ENCODE measurements around the gene WDR11. TPM values are rescaled to one million over a fixed set of nuclear protein-coding genes. Genes with fewer than 3 reads are reported as not detected.

The WDR11 gene
- total RNA-seq, 6 experiments from 2014 or later, result 20.1 to 36.7 (median 26.0) TPM

- H3K4me3 ChIP-seq, result no peak overlapping the region
- DNase-seq (no peak), ATAC-seq (no peak)
- H3K4me1 ChIP-seq, result peaks cover 0 to 16% (median 4%) of the 10 kb centered on the region in 4 donors
- intact Hi-C loops (cut with DNase I), result no loop called here
- no peak overlapping the region for H3K27ac ChIP-seq
- H3K9me3 ChIP-seq, result no peaks in the 10 kb centered on the region
- no peaks in the 10 kb centered on the region for H3K27me3 ChIP-seq
- peaks cover 0 to 2% (median 0%) of the 10 kb centered on the region in 4 donors for H3K36me3 ChIP-seq
- WGBS (ENCODE audit: insufficient coverage, low coverage, low lambda C conversion rate, missing lambda C conversion rate), result 85% methylated on average over 2 of the region's 2 CpGs
- TF ChIP-seq POLR2A (IDR thresholded peaks at IDR 0.05), result no peak
- TF ChIP-seq CTCF (IDR thresholded peaks at IDR 0.05), result no peak
Observed at GRCh38 chr10:120854388-120854787, 3.2 kb downstream of the WDR11 start.

GRCh38 chr10:120861178-120861855 is 10.2 kb downstream of the WDR11 start:
- peaks cover 3 to 52% (median 10%) of the 10 kb centered on the region in 4 donors for H3K36me3 ChIP-seq
- WGBS (ENCODE audit: insufficient coverage, low coverage, low lambda C conversion rate, missing lambda C conversion rate), result 65% methylated on average over 2 of the region's 2 CpGs
- H3K4me3 ChIP-seq, result no peak overlapping the region
- H3K27ac ChIP-seq, result no peak overlapping the region
- no peaks in the 10 kb centered on the region for H3K4me1 ChIP-seq
- no peaks in the 10 kb centered on the region for H3K27me3 ChIP-seq
- no peaks in the 10 kb centered on the region for H3K9me3 ChIP-seq
- DNase-seq (no peak), ATAC-seq (no peak)
- no peak for TF ChIP-seq POLR2A (IDR thresholded peaks at IDR 0.05)
- no peak for TF ChIP-seq CTCF (IDR thresholded peaks at IDR 0.05)
- intact Hi-C loops (cut with DNase I), result no loop called here

GRCh38 chr10:120873741-120874140 is 22.6 kb downstream of the WDR11 start:
- Histone ChIP-seq H3K4me1 (no peaks in the 10 kb centered on the region), H3K4me3 (no peak overlapping the region), H3K27ac (no peak overlapping the region), H3K27me3 (no peaks in the 10 kb centered on the region), H3K36me3 (peaks cover 4 to 75% (median 28%) of the 10 kb centered on the region in 4 donors), H3K9me3 (no peaks in the 10 kb centered on the region)
- TF ChIP-seq CTCF (IDR thresholded peaks at IDR 0.05), result no peak
- no peak for TF ChIP-seq POLR2A (IDR thresholded peaks at IDR 0.05)
- ATAC-seq, result no peak
- no peak for DNase-seq
- intact Hi-C loops (cut with DNase I), result no loop called here

- H3K36me3 ChIP-seq, result peaks cover 0 to 35% (median 8%) of the 10 kb centered on the region in 4 donors
Observed at GRCh38 chr10:120883071-120883470, 31.9 kb downstream of the WDR11 start.

More at GRCh38 chr10:120883071-120883470, 31.9 kb downstream of the WDR11 start:
- no peak for TF ChIP-seq CTCF (IDR thresholded peaks at IDR 0.05)
- TF ChIP-seq POLR2A (IDR thresholded peaks at IDR 0.05), result no peak
- Histone ChIP-seq H3K4me1 (no peaks in the 10 kb centered on the region), H3K27ac (no peak overlapping the region), H3K4me3 (no peak overlapping the region), H3K27me3 (no peaks in the 10 kb centered on the region), H3K9me3 (no peaks in the 10 kb centered on the region)
- intact Hi-C loops (cut with DNase I), result no loop called here
- ATAC-seq, result no peak
- no peak for DNase-seq
- WGBS (ENCODE audit: insufficient coverage, low coverage, low lambda C conversion rate, missing lambda C conversion rate), result 75% methylated on average over 1 of the region's 1 CpG

Measured in right lobe of liver (tissue), 6 donors.